GM19035 (cell line): ENCODE measurements around the gene OR51F1.
"Not testable (repeated sequence)": the region's sequence is repeated elsewhere in the genome, so short reads cannot be mapped to it uniquely, and the experiment has no call there.

Experiments
- ATAC-seq: cut with Tn5 transposase; IDR thresholded peaks from one replicate; pipeline ENCODE4 v1.9.1; 2021; ENCODE audit not compliant: unreplicated experiment

OR51F1 gene, protein sequence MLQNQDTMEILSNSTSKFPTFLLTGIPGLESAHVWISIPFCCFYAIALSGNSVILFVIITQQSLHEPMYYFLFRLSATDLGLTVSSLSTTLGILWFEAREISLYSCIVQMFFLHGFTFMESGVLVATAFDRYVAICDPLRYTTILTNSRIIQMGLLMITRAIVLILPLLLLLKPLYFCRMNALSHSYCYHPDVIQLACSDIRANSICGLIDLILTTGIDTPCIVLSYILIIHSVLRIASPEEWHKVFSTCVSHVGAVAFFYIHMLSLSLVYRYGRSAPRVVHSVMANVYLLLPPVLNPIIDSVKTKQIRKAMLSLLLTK

DNA sequence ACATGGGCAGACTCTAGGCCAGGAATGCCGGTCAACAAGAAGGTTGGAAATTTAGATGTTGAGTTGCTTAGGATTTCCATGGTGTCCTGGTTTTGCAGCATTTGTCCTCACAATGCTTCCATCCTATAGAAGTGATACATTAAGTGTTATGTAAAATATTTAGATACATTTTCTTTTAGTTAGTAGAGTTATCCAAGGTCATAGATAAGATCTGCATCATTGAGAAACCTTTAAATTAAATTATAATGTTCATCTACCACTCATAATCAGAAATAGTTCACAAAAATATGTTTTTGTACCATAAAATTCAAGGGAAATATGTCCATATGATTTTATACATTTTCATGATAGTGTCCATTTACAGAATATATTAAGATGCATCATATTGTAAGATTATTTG is at the start of gene OR51F1:
Gene OR51F1 (minus strand): TSS at position 101 of the 400 bp plus-strand sequence. CDS start 0 bp downstream, at position 101.
- no peak for ATAC-seq

DNA sequence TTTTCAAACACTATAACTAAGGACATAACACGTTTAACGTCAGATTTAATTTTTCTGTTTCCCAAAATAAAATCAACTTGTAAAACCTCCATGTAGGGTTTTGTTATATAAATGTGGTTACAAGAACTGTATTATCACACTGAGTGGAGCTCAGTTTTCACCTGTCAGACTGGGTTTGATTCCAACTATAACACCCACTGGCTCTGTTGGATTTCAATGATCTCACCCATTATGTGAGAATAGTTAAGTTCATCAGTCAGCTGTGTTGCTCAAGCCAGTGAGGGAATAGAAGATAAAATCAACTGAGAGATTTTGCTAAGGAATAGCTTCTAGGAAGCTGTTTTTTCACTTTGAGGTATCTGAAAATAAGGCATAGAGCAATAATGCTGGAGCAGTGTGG is 39.5 kb upstream of the OR51F1 start:
- ATAC-seq, result no peak

DNA sequence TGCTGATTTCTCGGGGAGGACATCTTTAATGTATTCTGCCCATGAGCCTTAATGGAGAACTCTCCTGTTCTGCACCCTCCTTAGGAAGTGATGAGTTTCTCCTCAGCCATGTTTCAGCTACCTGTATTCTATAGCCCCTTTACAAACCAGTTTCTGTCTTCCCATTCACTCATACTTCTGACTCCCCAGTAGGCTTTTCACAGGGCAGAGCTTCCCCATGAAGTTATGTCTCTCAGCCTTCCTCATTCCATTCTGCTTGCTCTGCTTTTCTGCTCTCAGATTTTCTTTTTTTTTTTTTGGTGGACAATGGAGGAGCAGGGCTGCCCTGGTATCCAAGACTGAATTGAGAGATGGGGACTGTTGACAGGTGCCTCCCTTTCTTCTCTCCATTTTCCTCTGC is 38.7 kb upstream of the OR51F1 start:
- ATAC-seq, result no peak

DNA sequence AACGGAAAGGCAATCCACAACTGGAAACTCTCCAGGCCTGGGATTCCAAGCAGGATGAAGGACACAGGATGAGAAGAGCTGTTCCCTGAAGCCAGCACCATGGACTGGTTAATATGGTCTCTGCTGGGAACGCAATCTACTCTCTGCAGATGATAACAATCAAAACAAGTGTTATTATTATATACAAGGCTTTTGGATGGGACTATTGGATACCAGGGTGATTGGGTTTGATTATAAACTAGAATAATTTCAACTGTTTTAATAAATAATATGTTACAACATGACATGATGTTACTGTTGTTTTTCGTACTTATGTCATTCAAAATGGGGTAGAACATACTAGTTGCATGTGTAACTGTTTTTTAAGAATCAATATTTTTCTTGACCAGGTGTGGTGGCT is 34.5 kb upstream of the OR51F1 start, which contains the start of gene OR52R1:
Gene OR52R1 (minus strand): TSS at position 101 of the 400 bp plus-strand sequence. CDS start 0 bp downstream, at position 101.
- no peak for ATAC-seq

DNA sequence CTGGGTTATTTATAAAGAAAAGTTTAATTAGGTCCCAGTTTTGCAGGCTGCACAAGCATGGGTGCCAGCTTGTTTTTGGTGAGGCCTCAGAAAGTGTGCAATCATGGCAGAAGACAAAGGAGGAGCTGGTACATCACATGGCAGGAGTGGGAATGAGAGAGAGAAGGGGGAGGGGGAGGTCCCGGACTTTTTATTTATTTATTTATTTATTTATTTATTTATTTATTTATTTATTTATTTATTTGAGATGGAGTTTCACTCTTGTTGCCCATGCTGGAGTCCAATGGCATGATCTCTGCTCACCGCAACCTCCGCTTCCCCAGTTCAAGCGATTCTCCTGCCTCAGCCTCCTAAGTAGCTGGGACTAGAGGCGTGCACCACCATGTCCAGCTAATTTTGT is 31.6 kb upstream of the OR51F1 start:
- ATAC-seq, result not testable (repeated sequence)

DNA sequence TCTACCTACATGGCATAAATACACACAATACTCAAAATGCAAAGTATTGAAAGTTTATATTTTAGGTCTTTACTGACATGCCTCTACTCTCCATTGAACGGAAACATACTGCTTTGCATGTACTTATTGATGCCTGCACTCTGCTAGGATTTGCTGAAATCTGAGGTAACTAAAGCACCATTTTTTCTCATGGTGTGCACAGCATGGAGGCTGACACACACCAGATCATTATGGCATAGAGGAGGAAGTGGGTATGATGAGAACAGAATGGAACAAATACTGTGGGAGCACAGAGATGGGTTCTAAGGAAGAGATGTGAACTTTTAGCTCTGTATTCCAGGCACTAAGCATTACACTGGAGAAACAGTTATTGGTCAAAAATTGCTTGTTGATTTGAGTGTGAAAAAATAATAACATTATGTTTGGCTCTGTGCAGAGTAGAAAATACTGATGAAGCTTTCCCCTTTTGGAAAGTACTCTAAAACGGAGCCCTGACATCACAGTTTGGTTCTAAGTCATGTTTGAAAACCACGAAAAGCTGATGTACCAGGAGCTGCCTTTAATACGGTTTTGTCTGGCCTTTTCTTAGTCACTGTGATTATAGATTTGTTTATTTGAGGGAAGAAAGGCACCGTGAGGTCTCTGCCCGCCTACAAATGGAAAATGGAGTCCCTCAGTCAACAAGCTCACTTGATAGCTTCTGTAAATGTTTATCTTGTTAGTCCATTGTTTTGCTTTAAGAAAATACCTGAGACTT is 28.9 kb upstream of the OR51F1 start:
- no peak for ATAC-seq

DNA sequence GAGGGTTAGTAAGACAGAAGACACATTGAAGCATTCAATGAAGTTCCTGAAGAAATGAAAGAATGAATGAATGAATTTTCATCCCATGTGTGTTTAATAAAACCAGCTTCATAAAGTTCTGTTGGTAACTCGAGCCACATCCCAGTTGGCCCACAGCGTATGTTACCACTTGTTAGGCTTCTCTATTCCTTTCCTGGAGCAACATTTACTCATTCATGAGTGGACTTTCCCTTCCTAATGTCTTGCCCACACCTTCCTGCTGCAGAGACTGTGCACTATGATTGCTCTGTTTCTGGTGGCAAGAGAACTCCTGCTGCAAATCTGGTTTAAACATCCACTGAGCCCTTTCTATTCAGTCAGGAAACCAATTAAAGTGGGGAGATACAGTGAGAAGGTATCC is 27.5 kb upstream of the OR51F1 start:
- ATAC-seq, result no peak

DNA sequence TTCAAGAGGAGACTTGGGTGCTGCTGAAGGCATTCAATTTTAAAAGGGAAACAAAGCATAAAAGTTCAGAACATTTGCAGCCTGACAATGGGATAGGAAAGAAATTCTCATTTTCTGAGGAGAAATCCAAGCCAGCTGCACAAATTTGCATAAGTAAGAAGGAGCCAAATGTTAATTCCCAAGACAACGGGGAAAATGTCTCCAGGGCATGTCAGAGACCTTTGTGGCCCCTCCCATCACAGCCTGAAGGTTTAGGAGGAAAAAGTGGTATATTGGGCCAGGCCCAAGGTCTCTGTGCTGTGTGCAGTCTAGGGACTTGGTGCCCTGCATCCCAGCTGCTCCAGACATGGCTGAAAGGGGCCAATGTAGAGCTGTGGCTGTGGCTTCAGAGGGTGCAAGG is 12.7 kb upstream of the OR51F1 start:
- ATAC-seq, result no peak

DNA sequence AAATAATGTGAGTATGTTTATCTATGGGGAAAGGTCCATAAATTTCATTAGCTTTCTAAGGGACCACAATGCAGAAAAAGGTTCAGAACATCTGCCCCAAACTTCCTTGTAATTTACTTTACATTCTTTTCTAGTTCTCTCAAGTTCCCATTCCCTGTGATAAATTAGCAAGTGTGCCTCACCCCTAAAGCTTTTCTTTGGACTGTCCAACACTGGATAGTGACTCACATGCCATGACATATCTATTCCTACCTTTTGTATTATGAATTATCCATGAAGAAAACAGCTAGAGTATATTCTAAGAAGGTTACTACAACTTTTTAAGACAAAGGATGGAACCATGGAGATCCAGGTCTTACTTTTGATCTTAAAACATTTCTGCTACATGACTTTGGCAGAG is 1.6 kb downstream of the OR51F1 start:
- ATAC-seq, result no peak

DNA sequence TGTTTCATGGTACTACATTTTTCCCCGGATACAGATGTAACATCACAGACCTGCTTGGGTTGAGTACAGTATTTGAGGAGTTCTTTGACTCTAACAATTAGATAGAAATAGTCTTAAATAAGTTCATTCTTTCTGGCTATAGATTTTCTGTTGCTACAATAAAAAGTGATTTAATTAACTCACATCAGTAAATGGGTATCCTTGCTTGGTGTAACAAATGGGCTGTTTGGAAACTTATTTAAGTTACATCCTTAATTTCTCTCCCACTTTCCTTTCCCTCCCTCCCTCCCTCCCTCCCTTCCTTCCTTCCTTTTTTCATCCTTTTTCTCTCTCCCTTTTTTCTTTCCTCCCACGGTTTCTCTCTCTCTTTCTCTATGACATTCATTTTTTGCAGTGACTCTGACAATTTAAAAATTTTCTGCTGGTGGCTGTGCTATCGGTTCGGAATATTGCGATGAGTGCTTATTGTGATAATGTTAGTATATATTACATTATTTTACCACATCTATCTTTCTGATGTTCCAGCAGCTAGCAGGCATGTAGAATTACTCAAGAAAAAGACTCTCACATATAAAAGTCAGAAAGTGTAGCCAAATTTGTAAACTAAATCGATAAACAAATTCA is 3.2 kb downstream of the OR51F1 start:
- no peak for ATAC-seq

DNA sequence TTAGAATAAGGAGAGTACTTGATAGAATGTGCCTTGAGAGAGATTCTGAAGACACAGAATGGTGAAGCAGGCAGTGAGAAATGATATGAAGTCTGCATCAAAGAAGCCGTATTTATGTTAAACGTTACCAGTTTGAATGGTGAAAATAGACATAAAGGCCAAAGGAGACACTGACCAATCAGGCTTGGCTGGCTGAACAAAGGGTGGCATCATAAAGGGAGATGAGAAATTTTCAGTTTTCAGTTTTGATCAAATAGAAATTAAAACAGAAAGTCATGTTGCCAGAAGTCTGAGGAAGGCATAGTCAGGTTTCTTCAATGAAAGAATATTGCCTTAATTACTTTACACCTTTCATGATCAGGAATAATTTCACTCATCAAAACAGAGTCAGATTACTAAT is 6.6 kb downstream of the OR51F1 start:
- peak; percentile 71 for ATAC-seq

DNA sequence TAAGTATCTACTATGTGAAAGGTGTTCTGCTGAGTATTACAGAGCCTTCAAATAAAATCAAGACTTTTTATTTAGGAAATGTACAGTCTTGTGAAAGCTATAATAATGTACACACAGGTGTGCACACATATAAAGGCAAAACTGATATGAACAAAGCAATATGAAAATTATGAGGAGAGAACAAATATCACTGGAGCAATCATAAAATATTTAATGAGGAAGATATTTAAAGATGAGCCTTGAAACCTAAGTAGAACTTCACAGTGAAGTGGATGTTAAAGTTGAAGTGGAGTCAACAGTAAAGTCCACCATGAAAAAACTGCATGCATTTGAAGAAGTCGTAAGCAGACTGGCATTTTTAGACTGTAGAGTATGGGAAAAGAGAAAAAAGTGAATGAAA is 18.5 kb downstream of the OR51F1 start:
- no peak for ATAC-seq

DNA sequence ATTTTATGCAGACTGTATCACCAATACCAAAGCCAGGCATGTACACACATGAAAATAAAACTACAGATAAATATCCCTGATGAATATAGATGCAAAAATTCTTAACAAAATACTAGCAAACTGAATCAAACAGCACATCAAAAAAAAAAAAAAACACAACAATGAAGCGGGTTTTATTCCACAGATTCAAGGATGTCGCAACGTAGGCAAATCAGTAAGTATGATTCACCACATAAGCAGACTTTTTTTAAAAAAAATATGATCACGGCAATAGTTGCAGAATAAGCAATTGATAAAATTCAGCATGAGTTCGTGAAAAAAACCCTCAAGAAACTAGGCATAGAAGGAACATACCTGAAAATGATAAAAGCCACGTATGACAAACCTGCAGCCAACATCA is 21.3 kb downstream of the OR51F1 start:
- ATAC-seq, result no peak

DNA sequence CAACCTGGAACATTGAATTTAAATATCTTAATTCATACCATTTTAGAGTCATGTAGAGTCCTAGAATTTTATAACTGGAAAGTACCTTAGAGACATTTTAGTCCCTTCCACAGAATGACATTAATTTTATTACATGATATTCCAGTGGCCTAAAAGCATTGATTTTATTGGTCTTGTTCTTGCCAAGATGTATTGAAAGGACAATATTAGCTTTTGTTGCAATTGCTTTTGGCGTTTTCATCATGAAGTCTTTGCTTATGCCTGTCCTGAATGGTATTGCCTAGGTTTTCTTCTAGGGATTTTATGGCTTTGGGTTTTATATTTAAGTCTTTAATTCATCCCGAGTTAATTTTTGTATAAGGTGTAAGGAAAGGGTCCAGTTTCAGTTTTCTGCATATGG is 29.0 kb downstream of the OR51F1 start:
- no peak for ATAC-seq

DNA sequence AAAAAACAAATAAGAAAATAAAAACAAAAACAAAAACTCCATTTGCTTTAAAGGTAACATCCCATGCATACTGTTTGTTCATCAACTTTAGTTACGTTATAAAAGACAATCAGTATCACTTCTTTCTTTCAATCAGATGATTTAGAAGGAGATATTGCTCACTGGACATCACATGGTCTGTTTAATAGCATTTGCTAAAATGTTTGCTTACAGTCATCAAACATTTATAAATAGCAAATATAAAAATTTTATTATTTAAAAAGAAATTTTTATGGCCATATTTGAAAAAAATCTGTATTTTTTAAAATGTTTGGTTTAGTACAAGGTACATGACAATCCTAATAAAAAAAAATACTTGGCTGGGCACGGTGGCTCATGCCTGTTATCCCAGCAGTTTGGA is 42.6 kb downstream of the OR51F1 start:
- ATAC-seq, result no peak

DNA sequence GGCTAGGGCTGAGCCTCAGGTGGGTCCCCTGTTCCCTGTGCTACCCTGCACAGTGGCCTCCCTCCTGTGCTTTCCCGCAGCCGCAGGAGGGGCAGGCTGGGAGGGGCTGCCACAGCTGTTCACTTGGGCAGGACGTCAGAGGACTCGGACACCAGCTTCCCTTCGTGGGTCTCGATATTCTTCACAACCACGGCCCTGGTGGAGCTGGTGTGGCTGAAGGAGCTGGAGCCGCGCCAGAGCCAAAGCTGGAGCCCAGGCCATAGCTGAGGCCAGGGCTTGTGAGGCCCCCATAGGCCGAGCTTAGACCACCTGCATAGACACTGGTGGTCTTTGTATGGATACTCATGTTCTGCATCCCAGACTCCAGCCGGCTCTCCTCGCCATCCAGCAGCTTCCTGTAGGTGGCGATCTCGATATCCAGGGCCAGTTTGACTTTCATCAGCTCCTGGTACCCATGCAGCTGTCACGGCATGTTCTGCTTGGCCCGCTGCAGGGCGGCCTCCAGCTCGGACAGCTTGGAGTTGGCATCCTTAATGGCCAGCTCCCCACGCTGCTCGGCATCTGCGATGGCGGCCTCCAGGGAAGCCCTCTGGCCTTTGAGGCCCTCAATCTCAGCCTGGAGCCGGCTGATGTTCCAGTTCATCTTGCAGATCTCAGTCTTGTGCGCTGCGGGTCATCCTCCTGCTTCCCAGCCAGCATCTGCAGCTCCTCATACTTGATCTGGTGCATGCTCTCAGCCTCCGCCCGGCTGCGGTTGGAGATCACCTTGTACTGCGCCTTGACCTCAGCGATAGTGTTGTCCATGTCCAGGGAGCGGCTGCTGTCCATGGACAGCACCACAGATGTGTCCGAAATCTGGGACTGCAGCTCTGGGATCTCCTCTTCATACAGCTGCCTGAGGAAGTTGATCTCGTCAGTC is 46.9 kb downstream of the OR51F1 start:
- not testable (repeated sequence) for ATAC-seq
